Endothelial cell of umbilical vein (primary cell): ENCODE results near the gene TFPI2. TPM values are rescaled to one million over a fixed set of nuclear protein-coding genes. Genes with fewer than 3 reads are reported as not detected.
A peak's percentile ranks its signal among the peaks of the same experiment; 100 is the strongest.
"Not testable (repeated sequence)": the region's sequence is repeated elsewhere in the genome, so short reads cannot be mapped to it uniquely, and the experiment has no call there.

Experiments used
- BruUV-seq: library from RNA; stranded (reverse); fragments of 400-500 nt; replicated peaks from 2 replicates; lab custom pipeline; 2021; lab: Mats Ljungman, UMichigan
- CTCF ChIA-PET: fragments of 300-600, 350-600 bp; sonication (Branson Sonifier 250); formaldehyde crosslinking; loops from one replicate; lab custom pipeline; 2021; ENCODE audit warnings: antibody characterized with exemption, inconsistent platforms; lab: Charles Lee
- POLR2A ChIA-PET: fragments of 300-600, 350-600 bp; sonication (Branson Sonifier 250); formaldehyde crosslinking; loops from one replicate; lab custom pipeline; 2021; ENCODE audit warnings: antibody characterized with exemption, inconsistent platforms; lab: Charles Lee
- DNase-seq: peaks from one replicate; pipeline ENCODE4 v3.0.0-alpha.2; 2011; ENCODE audit warnings: low read depth, low spot score
- FAIRE-seq: peaks from 2 replicates; lab custom pipeline; 2011; peaks lifted over from hg19 to GRCh38; lab: Jason Lieb, UNC
- H2AFZ ChIP-seq: 2 replicates; pipeline ENCODE4 v1.6.0; 2012; ENCODE audit warnings: low read depth, low read length, control low read depth, inconsistent platforms
- H3K27ac ChIP-seq: 2 replicates; pipeline ENCODE4 v1.5.1; 2011; ENCODE audit warnings: low read depth, mild to moderate bottlenecking, control low read depth, low read length, moderate library complexity; ENCODE audit not compliant: insufficient read depth
- H3K27me3 ChIP-seq, 2 experiments: 2 replicates each; pipeline versions ENCODE4 v1.6.0 to v1.6.1; 2011; ENCODE audit warnings: low read length in 2 of 2, mixed read lengths in 1 of 2; ENCODE audit not compliant: control insufficient read depth in 2 of 2, insufficient read depth in 2 of 2
- H3K36me3 ChIP-seq, 2 experiments: 2 replicates in 1 of 2; 3 replicates in 1 of 2; pipeline ENCODE4 v1.5.1; 2011; ENCODE audit warnings: low read length in 2 of 2, mild to moderate bottlenecking in 1 of 2, moderate library complexity in 1 of 2; ENCODE audit not compliant: control insufficient read depth in 2 of 2, insufficient read depth in 2 of 2; ENCODE audit errors: extremely low read depth in 1 of 2
- H3K4me1 ChIP-seq: 3 replicates; pipeline ENCODE4 v1.5.1; 2011; ENCODE audit warnings: mild to moderate bottlenecking, low read length; ENCODE audit not compliant: control insufficient read depth, insufficient read depth; ENCODE audit errors: extremely low read depth
- H3K4me2 ChIP-seq: 2 replicates; pipeline ENCODE4 v1.6.1; 2011; ENCODE audit warnings: low read length, control low read depth, mixed read lengths; ENCODE audit not compliant: insufficient read depth
- H3K4me3 ChIP-seq, 3 experiments: fragments of 200-600 bp in 1 of 3; sonication (generic), shearing (Covaris generic) in 1 of 3; replicated peaks in 1 of 3; 2 replicates each; pipeline ENCODE4 v1.5.1; 2011 to 2016; ENCODE audit warnings: control low read depth in 3 of 3, low read length in 3 of 3, mild to moderate bottlenecking in 2 of 3, inconsistent platforms in 1 of 3, low read depth in 1 of 3, moderate library complexity in 1 of 3; ENCODE audit not compliant: insufficient read depth in 1 of 3
- H3K79me2 ChIP-seq: 2 replicates; pipeline ENCODE4 v1.6.0; 2012; ENCODE audit warnings: low read length, inconsistent platforms; ENCODE audit not compliant: control insufficient read depth, insufficient read depth
- H3K9ac ChIP-seq: replicated peaks from 2 replicates; pipeline ENCODE3; 2011; ENCODE audit warnings: low read length, control low read depth; ENCODE audit not compliant: insufficient read depth; ENCODE audit errors: extremely low read depth
- H3K9me1 ChIP-seq: replicated peaks from 3 replicates; pipeline ENCODE4 v1.6.0; 2011; ENCODE audit warnings: mild to moderate bottlenecking, low read length; ENCODE audit not compliant: control insufficient read depth, insufficient read depth; ENCODE audit errors: extremely low read depth
- H3K9me3 ChIP-seq: replicated peaks from 2 replicates; pipeline ENCODE4 v1.5.1; 2012; ENCODE audit warnings: low read length, inconsistent platforms; ENCODE audit not compliant: control insufficient read depth, insufficient read depth
- H4K20me1 ChIP-seq: replicated peaks from 2 replicates; pipeline ENCODE3; 2011; ENCODE audit warnings: mild to moderate bottlenecking, low read length; ENCODE audit not compliant: control insufficient read depth, insufficient read depth; ENCODE audit errors: extremely low read depth
- FOS ChIP-seq: IDR thresholded peaks from 2 replicates; pipeline ENCODE4 v1.6.1; 2011; ENCODE audit warnings: mild to moderate bottlenecking, low read length, moderate library complexity, borderline replicate concordance; ENCODE audit not compliant: insufficient read depth
- JUN ChIP-seq: IDR thresholded peaks from 2 replicates; pipeline ENCODE4 v1.6.1; 2011; ENCODE audit warnings: borderline replicate concordance, low read depth; ENCODE audit not compliant: insufficient read length, insufficient read depth
- POLR2AphosphoS5 ChIP-seq: IDR thresholded peaks from 2 replicates; pipeline ENCODE4 v1.6.1; 2012; ENCODE audit warnings: low read depth, mild to moderate bottlenecking, control low read depth, low read length, moderate library complexity; ENCODE audit not compliant: insufficient read depth
- dilution Hi-C: fragments of 300-500 bp; cut with MboI; formaldehyde crosslinking; loops from one replicate; pipeline ENCODE4 v1.15.0; 2019; ENCODE audit warnings: low sequenced_read_pairs; ENCODE audit not compliant: extremely low pct_ligation_motif_present
- intact Hi-C: fragments of 100-400 bp; cut with micrococcal nuclease; formaldehyde crosslinking; loops from one replicate; pipeline ENCODE4 v1.10.0; 2022
- polyA plus RNA-seq, 4 experiments: library from polyadenylated mRNA; depleted of rRNA in 3 of 4; stranded (reverse) in 3 of 4; unstranded in 1 of 4; fragments of >200 nt; gene quantifications; 2 replicates each; pipeline versions ENCODE4 v1.2.1 to v1.2.3, GENCODE V29; 2011 to 2012; ENCODE audit warnings: missing spikeins in 1 of 4
- total RNA-seq: library from RNA; stranded (reverse); gene quantifications from 2 replicates; pipeline ENCODE4 v1.2.3, GENCODE V29; 2021

The TFPI2 gene
- total and polyA plus RNA-seq, 2 donors (not counting 3 experiments of a cell fraction or from before 2014, with no cell fraction given), result 49.9 to 65.9 TPM

- dilution Hi-C loops (no loop called here), intact Hi-C loops (loop anchor here (5.0 kb wide), 1 partner anchor 34 kb away; no protein-coding TSS in a partner anchor)
- DNase-seq (no peak), FAIRE-seq (no peak)
- no peak overlapping the region for H3K4me3 ChIP-seq
- no peaks in the 10 kb centered on the region for H3K27me3 ChIP-seq
- H3K9me1 ChIP-seq, result no peaks in the 10 kb centered on the region
- peaks cover 61% of the 10 kb centered on the region for H3K4me1 ChIP-seq
- no peaks in the 10 kb centered on the region for H3K79me2 ChIP-seq
- no peaks in the 10 kb centered on the region for H4K20me1 ChIP-seq
- CTCF ChIA-PET, result interaction anchor here (1.0 to 1.3 kb wide), 3 partner anchors 9 to 13 kb away, joined by 3 to 5 read pairs (median 3); no protein-coding TSS in a partner anchor
- no peak overlapping the region for H3K27ac ChIP-seq
- H2AFZ ChIP-seq, result no peak overlapping the region
- BruUV-seq, result no TSS peak
- H3K9me3 ChIP-seq, result no peaks in the 10 kb centered on the region
- H3K36me3 ChIP-seq, result no peaks in the 10 kb centered on the region
- POLR2A ChIA-PET, result no interaction called here
- TF ChIP-seq FOS, result peak; percentile 20
- no peak for TF ChIP-seq POLR2AphosphoS5
- H3K4me2 ChIP-seq, result peak overlapping the region; percentile 42
- H3K9ac ChIP-seq, result no peak overlapping the region
These were observed 22.6 kb upstream of the TFPI2 start for GRCh38 chr7:93913197-93913596.

GRCh38 chr7:93911661-93912060 lies 21.1 kb upstream of the TFPI2 start:
- H3K27ac ChIP-seq, H3K9ac ChIP-seq, H3K4me2 ChIP-seq, BruUV-seq, H2AFZ ChIP-seq, H3K9me1 ChIP-seq, dilution Hi-C loops, H3K79me2 ChIP-seq, H3K27me3 ChIP-seq, H4K20me1 ChIP-seq, H3K9me3 ChIP-seq, H3K36me3 ChIP-seq, POLR2A ChIA-PET, H3K4me3 ChIP-seq: not testable (repeated sequence)
- CTCF ChIA-PET, result interaction anchor here (1.8 to 2.4 kb wide), 2 partner anchors 10 to 112 kb away, joined by 5 to 9 read pairs; partner anchors contain the start of gene GNG11
- FAIRE-seq, result peak; percentile 77
- intact Hi-C loops, result loop anchor here (5.0 kb wide), 1 partner anchor 36 kb away; no protein-coding TSS in a partner anchor
- DNase-seq, result peak; percentile 53
- TF ChIP-seq JUN, result peak; percentile 34
- peaks cover 61% of the 10 kb centered on the region for H3K4me1 ChIP-seq

- CTCF ChIA-PET, result interaction anchor here (0.7 to 2.4 kb wide), 3 partner anchors 10 to 153 kb away, joined by 3 to 9 read pairs (median 5); partner anchors contain the start of gene GNG11
- H3K4me2 ChIP-seq, FAIRE-seq, H3K79me2 ChIP-seq, H3K27me3 ChIP-seq, H3K9me1 ChIP-seq, BruUV-seq, DNase-seq, H3K9ac ChIP-seq, H3K9me3 ChIP-seq, dilution Hi-C loops, H3K36me3 ChIP-seq, H4K20me1 ChIP-seq, H2AFZ ChIP-seq, H3K27ac ChIP-seq, H3K4me3 ChIP-seq: not testable (repeated sequence)
- POLR2A ChIA-PET, result interaction anchor here (3.1 kb wide), 1 partner anchor 11 kb away, joined by 12 read pairs; the partner anchor contains the start of gene GNG11
- peaks cover 61% of the 10 kb centered on the region for H3K4me1 ChIP-seq
- intact Hi-C loops, result loop anchor here (5.0 kb wide), 1 partner anchor 36 kb away; no protein-coding TSS in a partner anchor
These were observed 20.7 kb upstream of the TFPI2 start for GRCh38 chr7:93911242-93911641.
